ENCODE results near the gene XIRP2.
"Not testable (repeated sequence)": the region's sequence is repeated elsewhere in the genome, so short reads cannot be mapped to it uniquely, and the experiment has no call there.

The XIRP2 gene

DNA sequence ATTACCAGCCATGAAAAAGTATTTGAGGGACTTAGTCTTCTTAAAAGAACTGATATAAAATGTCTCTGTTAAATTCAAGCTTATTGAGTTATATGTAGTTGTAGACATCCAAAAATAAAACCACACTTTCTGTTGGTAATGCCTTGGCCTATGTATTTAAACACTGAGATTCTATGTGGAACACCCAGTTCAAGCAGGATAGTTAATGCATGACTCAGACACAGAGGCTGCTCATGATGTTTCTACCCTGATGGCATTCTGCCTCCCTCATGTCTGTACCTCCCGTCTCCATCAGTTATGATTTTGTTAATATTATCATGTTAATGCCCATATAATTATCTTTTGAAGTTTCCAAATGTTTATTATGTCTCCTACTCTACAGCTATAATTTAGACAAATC is 164.5 kb downstream of the XIRP2 start:
- DNase-seq = peak; percentile 81

DNA sequence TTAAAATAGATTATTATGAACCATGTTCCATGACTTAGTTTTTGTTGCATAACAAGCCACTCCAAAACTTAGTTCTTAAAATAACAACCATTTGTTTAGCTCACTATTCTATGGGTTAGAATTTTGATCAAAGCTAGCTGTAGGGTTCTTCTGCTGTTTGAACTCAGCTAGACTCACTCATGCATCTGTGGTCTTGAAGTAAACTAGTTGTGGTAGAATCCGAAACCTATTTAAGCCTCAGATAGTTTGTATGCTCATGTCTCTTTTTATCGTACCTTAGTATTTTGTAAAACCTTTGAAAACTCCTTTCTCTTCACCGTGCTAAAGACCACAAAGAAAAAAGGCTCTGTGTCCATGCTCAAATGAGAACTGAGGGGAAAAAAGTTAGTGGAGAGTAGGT is 166.6 kb downstream of the XIRP2 start:
- DNase-seq = no peak

DNA sequence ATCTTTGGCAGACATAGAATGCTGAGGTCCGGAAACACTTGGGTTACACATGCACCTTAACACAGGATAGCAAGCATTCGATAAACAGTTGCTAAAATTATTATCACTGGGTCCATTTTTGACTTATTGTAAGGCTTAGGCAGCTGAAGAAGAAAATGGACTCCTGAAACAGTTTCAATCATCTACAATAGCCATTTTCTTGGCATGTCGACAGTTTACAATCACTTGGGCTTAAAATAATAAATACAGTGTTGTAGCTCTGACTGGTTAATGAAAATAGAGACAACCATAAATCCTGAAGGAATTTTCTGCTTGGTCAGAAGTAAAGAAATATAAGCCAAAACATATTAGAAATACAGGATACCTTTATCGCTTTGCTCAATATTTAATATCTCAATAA is 169.2 kb downstream of the XIRP2 start:
- DNase-seq = no peak

DNA sequence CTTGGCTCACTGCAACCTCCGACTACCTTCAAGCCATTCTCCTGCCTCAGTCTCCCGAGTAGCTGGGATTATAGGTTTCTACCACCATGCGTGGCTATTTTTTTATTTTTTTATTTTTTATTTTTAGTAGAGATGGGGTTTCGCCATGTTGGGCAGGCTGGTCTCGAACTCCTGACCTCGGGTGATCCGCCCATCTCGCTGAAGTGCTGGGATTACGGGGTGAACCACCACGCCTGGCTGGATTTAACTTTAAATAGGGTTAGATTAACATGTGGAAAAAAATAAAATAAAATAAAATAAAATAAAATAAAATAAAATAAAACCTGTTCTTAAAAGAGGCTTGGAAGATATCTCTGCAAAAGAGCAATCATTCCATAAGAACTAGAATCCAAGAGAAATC is 170.9 kb downstream of the XIRP2 start:
- no peak for DNase-seq

DNA sequence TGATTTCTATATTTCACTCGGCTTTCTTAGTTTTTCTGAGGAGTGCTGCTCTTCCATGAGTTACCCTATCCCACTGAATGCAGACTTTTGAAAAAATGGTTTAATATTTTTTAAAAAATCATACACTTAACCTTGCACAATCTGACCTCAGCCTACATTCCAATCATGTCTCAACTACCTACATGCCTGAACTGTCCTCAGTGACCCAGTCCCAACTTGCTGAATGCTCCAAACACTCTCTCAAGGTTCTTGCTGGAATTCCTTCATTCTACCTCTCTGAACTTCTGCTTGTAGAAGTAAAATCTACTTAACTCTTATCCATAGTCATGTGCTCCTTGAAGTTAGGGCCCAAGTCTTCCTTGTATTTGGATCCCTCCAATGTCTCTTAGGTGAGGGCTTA is 181.6 kb downstream of the XIRP2 start:
- peak; percentile 22 for DNase-seq

DNA sequence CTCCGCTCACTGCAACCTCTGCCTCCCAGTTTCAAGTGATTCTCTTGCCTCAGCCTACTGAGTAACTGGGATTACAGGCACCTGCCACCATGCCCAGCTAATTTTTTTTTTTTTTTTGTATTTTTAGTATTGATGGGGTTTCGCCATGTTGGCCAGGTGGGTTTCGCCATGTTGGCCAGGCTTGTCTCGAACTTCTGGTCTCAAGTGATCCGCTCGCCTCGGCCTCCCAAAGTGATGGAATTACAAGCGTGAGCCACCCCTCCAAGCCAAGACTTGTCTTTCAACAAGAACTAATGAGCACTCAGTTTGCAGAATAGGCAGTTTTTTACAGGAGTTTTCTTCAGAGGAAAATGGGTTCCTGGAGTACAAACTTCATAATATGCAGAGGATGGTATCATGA is 187.4 kb downstream of the XIRP2 start:
- DNase-seq = not testable (repeated sequence)

DNA sequence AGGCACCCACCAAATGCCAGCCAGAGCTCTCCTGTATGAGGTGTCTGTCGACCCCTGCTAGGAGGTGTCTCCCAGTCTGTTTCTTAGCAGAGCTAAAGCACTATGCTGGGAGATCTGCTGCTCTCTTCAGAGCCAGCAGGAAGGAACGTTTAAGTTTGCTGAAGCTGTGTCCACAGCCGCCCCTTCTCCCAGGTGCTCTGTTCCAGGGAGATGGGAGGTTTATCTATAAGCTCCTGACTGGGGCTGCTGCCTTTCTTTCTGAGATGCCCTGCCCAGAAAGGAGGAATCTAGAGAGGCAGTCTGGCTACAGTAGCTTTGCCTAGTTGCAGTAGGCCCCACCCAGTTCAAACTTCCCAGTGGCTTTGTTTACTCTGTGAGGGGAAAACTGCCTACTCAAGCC is 210.7 kb downstream of the XIRP2 start:
- DNase-seq = not testable (repeated sequence)

DNA sequence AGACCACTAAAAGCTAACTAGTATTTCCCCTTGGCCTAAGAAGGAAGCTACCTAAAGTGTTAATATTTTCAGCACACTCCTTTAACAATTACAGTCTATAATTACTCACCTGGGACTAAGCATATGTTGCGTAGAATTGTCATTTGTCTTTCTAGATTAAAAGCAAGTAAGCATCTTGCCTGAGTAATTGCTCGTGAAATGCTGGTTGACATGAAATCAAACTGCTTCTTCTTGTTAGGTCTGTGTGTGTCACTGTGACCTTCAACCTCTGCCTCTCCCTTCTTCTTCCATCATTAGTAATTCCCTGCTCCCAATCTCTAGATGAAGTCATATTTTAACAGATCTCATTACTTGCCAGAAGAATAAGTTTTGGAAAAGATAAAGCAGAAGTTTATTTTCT is 212.2 kb downstream of the XIRP2 start:
- DNase-seq = no peak

DNA sequence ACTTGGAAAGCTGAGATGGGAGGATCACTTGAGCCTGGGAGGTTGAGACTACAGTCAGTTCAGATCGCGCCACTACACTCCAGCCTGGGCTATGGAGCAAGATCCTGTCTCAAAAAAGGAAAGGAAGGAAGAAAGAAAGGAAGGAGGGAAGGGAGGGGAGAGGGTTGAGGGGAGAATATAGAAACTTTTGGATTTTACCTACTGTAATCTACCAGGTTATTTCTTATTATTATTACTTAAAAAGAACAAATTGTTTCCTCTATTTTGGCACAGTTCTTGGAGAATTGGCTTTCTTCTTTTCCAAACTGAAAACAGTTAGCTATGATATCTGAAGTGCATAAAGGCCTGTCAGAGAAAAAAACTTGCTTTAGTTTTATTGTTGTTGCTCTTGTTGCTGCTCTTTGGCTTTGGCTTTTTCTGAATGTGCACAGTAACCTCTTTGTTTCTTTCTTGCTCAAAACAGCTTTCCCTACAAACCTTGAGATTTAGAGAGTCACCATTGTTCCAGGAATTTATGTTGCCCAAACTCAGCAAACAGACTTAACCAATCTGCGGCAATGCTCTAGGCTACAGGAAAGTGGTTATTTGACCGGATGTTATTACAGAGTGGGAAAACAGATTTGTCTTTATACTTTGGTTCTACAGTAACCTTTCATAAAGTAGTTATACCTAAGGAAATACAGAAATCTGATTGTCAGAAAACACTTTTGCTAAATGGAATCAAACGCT is 214.9 kb downstream of the XIRP2 start:
- DNase-seq = no peak

DNA sequence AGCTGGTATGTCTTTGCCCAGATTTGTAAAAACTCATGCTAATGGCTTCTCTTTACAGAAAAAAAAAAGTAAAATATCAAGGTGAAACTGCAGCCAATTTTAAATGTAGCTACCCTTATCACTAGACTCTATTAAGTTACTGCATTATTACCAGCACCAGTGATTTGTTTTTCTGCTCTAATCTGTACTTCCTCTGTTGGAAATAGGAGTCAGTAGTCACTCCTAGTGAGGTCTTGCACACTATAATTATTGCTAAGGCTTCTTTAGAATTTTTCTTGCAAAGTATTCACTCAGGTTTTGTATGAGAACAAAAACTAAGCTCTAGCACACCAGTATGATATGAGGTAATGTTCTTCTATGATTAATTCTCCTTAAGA is 215.5 kb downstream of the XIRP2 start:
- DNase-seq = no peak

DNA sequence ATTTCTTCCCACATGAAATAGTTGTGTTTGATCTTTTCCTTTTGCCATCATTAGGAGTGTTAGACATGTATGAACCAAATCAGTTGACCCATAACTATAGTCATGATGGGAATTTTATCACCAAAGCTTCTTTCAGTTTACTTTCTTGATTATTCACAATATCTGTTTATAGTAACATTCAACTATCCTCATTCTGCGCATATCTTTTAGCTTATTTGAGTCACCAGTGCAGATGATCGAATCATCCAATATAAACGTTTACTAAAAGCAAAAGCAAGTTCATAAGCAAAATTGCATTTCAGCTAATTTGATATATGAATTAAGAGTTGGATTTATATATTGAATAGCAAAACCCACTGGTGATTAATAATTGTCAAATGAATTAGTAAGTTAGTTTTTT is 216.4 kb downstream of the XIRP2 start:
- DNase-seq = no peak

DNA sequence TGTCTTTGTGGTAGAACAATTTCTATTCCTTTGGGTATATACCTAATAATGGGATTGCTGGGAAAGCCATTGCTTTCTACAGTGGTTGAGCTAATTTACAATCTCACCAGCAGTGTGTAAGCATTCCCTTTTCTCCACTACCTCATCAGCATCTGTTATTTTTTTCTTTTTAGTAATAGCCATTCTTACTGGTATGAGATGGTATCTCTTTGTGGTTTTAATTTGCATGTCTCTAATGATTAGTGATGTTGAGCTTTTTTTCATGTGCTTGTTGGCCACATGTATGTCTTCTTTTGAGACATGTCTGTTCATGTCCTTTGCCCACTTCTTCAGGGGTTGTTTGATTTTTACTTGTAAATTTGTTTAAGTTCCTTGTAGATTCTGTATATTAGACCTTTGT is 221.4 kb downstream of the XIRP2 start:
- DNase-seq = not testable (repeated sequence)

DNA sequence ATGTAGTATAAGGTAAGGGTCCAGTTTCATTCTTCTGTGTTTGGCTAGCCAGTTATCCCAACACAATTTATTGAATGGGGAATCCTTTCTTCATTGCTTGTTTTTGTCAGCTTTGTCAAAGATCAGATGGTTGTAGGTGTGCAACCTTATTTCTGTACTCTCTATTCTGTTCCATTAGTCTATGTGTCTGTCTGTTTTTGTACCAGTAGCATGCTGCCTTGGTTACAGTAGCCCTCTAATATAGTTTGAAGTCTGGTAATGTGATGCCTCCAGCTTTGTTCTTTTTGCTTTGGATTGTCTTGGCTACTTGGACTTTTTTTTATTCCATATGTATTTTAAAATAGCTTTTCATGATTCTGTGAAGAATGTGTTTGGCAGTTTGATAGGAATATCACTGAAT is 222.1 kb downstream of the XIRP2 start:
- DNase-seq = no peak

DNA sequence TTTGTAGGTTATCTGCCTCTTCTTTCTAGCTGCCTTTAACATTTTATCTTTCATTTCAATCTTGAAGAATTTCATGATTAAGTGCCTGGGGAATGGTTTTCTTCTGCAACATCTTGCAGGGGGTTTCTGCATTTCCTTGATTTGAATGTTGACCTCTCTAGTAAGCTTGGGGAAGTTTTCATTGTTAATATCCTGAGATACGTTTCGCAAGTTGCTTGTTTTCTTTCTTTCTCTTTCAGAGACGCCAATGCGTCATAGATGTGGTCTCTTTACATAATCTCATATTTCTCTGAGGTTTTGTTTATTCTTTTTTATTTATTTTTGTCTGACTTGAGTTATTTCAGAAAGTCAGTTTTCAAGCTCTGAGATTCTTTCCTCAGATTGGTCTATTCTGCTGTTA is 225.7 kb downstream of the XIRP2 start:
- DNase-seq = no peak

DNA sequence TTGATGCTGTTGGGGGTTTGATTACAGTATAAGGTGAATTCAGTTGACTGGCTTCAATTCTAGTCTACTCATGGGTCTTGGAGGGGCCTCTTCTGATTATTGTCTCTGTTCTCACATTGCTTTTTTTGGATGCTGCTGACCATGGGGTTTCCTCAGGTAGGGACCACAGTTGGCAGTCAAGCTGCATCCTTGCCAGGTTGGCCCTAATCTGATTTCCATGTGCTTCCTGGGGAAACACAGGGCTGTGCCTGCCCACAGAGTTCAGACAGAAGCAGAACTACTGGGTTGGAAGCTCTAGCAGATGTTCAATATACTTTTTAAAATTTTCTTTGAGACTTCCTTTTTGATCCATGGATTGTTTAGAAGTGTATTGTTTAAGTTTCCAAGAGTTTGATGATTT is 227.3 kb downstream of the XIRP2 start:
- DNase-seq = no peak

DNA sequence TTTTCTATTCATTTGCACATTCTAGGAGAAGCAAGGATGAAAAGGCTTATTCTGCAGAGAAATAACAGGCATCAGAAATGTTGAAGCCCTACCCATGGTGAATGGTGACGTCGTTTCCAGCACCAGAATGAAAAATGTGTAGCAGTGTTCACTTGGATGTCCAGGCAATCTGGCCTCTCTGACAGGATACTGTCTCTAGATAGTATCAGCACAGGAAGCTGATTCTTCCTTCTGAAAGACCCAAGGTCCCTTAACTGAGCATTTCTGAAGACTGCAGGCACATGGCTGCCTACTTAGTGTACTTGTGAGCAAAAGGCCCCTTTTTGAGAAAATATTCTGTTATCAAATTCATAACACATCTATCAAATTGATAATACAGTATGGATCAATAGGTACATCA is 234.1 kb downstream of the XIRP2 start:
- DNase-seq = no peak

DNA sequence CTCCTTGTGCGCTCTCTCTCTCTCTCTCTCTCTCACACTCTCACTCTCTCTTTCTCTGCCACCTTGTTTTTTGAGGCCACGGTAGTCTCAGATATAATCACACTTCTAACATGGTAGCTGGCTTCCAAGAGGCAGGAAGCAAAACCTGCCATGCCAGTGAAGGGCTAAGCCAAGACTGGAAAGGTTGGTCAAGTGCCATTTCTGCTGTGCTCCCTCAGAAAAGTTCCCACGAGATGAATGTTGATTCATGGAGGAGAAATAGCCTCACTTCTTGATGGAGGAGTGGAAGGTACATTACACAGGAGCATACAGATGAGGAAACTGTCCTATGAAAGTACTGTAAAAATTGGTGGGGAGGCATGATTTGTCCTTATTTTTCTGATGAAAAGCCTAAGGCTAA is 237.9 kb downstream of the XIRP2 start:
- no peak for DNase-seq

DNA sequence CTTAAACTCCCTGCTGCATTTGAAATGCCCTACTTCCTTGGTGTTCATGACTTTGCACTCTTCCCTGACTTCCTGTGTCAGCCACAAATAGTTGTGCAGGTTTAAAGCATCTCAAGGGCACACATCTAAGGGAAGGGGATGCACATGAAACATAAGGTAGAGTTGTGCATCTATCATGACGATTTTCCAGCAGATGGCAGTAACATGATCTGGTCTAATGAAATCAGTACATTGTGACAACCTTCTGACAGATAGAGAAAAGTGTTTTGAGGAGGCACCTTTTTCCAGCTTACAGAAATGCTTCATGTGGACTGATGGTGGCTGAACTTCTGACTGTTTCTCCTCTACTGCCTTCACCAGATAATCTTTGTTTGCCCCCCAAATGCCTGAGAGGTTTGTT is 238.9 kb downstream of the XIRP2 start:
- DNase-seq = no peak

DNA sequence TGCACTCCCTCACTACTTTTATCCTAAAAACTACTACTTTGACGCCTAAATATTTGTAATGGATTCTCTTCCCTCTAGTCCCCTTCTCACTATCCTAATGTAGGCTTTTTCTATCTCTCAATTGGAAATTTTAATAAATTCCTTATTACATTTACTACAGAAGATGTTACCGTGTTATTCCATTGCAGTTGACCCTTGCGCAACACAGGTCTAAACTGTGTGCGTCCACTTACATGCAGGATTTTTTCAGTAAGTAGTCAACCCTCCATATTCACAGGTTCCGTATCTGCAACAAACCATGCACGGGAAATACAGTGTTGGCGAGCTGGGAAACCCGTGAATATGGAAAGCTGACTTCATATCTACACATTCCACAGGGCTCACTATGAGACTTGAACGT is 239.8 kb downstream of the XIRP2 start:
- no peak for DNase-seq

DNA sequence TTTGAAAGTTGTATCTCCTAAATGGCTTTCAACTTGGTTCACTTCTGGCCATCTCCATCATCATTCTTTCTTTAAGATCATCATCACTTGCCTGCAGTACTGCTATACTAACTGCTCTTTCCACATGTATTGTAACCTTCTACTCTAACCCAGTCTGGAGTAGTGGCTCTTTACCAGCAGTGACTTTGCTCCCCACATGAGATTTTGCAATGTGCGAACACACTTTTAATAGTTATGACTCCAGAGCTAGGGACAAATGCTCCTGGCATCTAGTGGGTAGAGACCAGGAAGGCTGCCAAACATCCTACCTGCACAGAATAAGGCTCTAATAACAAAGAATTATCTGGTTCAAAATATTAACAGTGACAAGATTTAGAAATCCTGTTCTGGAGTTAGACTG is 243.8 kb downstream of the XIRP2 start:
- DNase-seq = no peak

DNA sequence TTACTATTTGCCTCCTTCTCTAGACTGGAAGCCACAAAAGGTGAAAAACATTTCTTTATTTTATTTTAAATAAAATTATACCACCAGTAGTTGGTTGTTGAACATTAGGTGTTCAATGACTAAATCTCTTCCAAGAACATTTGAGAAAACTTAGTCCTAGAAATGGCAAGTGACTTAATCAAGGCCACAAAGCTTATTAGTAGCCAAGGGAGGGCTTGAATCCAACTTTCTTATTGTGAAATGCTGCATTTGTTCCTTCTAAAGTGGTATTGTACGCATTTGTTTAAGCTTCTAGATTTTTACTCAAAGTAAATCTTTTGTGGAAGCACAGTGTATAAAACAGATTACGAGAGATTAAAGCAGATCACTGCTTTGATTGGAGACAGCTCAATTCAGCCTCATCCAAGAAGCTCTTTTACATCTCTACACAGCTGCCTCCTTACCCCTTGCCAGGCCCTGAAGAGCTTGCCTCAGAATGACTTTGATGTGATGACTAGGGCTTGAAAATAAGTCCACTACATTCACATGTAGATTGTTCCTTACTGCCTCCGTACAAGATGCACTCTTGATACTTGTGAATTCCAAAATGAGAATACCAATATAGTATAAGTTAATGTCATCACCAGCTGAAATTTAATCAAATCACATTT is 244.8 kb downstream of the XIRP2 start:
- DNase-seq = no peak

DNA sequence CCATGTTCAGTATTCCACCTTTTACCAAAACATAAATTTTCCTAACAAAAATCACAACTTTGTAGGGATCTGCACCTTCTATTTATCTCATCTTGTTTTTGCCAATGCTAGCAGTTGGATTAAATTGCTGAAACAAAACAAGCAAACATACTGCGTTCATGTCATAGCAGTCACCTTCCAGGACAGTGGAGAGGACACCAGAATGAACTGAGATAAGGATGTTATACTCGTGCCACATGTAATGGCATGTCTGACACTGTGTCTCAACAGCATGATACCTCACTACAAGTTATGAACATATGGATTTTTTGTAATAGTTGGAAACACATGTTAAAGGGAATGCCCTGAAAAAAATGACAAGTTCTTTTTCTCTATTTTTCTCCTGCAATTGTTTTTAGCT is 245.3 kb downstream of the XIRP2 start:
- DNase-seq = no peak

DNA sequence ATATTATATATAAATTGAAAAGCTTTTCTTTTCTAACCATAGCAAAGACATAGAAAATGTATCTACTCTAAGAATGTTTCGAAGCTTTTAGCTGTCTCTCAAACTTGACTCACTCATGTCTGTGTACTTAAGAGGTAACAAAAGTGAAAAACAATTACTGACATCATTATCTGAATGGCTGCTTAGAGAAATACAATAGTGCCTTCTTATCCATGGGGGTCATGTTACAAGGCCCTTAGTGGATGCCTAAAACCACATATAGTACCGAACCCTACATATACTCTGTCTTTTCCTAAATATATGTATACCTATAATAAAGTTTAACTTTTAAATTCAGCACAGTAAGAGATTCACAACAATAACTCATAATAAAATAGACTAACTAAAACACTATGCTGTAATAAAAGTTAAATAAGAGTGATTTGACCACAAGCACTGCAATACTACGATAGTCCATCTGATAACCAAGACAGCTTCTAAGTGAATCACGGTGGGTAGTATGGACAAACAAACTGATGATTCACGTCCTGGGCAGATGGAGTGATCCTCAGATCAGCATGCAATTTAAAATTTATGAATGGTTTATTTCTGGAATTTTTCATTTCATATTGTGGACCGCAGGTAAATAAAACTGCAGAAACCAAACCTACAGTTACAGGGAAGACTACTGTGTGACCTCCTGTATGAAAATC is 246.2 kb downstream of the XIRP2 start:
- DNase-seq = peak; percentile 80

DNA sequence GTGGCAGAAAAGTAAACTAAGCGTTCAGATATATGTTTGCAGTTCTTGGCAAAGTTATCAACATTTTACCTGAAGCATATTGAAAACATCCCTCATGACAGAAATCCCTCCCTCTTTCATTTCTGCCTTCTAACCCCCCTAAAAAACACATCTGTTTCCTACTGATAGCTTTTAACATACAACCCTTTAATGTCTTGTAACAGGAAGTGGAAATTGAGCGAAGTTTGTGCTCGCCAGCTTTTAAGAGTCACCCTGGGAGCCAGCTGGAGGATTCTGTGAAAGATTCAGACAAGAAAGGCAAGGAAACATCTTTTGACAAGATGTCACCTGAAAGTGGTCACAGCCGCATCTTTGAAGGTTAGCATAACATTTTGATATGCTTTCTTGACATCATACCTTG is 247.4 kb downstream of the XIRP2 start:
- no peak for DNase-seq

All from NCI-H226 (cell line).